Astrocyte of the cerebellum (primary cell): ENCODE data around the gene KBTBD6.
A peak's percentile ranks its signal among the peaks of the same experiment; 100 is the strongest.
"Not testable (repeated sequence)": the region's sequence is repeated elsewhere in the genome, so short reads cannot be mapped to it uniquely, and the experiment has no call there.

ENCODE experiments used
- DNase-seq: peaks from one replicate; pipeline ENCODE4 v3.0.0-alpha.2; 2011; ENCODE audit warnings: low read depth
- H3K4me3 ChIP-seq: 2 replicates; pipeline ENCODE4 v1.5.1; 2011; ENCODE audit warnings: mild to moderate bottlenecking, low read depth, low read length, moderate library complexity
- in situ Hi-C: cut with HindIII; loops from 2 replicates; pipeline ENCODE4 v1.10.0; 2017; ENCODE audit warnings: low sequenced_read_pairs
- TF ChIP-seq, protein P1 (sequence below): IDR thresholded peaks from 2 replicates; pipeline ENCODE4 v1.5.1; 2012; ENCODE audit warnings: low read length, low read depth, moderate library complexity, mild to moderate bottlenecking; ENCODE audit errors: missing control alignments

Gene KBTBD6

DNA sequence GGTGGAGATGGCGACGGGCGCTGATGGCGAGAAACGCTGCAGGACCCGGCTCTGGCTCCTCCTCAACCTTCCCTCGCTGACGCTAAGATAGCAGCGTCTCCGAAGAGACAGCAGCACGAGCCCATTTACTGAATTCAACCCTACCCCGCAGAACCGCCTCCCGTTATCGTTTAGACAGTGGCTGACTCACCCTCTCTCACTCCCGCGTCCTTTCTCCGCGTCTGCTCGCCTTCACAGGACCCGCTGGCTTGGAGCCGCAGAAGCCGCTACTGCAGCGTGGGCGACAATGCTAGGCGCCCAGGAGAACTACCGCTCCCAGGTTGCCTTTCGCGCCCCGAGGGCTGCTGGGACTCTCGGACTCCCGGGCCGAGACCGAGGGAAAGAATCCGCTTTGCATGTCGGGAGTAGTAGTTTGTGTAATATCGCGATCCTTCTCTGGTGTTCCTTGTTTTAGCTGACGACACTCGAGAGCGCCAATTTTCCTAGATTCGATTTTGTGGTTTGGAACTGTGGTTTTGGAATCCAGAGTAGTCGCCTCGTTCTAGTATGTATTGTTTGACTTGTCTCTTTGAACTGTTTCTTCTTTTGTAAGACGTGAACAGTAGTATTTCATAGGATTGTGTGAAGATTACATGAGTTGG lies at the start of gene KBTBD6:
KBTBD6 (minus strand) TSS at position 291 of the 641 bp plus-strand sequence. CDS start 291 bp downstream, outside the sequence.
- peak within 1 kb of the TSS; percentile 61 for H3K4me3 ChIP-seq
- in situ Hi-C loops = no loop called here
- TF ChIP-seq, protein P1, sequence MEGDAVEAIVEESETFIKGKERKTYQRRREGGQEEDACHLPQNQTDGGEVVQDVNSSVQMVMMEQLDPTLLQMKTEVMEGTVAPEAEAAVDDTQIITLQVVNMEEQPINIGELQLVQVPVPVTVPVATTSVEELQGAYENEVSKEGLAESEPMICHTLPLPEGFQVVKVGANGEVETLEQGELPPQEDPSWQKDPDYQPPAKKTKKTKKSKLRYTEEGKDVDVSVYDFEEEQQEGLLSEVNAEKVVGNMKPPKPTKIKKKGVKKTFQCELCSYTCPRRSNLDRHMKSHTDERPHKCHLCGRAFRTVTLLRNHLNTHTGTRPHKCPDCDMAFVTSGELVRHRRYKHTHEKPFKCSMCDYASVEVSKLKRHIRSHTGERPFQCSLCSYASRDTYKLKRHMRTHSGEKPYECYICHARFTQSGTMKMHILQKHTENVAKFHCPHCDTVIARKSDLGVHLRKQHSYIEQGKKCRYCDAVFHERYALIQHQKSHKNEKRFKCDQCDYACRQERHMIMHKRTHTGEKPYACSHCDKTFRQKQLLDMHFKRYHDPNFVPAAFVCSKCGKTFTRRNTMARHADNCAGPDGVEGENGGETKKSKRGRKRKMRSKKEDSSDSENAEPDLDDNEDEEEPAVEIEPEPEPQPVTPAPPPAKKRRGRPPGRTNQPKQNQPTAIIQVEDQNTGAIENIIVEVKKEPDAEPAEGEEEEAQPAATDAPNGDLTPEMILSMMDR = no peak
- DNase-seq = peak; percentile 99

- no peak for DNase-seq
- in situ Hi-C loops = no loop called here
- TF ChIP-seq, protein P1 = no peak
- H3K4me3 ChIP-seq = no peak overlapping the region
Observed at GRCh38 chr13:41182231-41182630, 49.6 kb upstream of the KBTBD6 start.

DNA sequence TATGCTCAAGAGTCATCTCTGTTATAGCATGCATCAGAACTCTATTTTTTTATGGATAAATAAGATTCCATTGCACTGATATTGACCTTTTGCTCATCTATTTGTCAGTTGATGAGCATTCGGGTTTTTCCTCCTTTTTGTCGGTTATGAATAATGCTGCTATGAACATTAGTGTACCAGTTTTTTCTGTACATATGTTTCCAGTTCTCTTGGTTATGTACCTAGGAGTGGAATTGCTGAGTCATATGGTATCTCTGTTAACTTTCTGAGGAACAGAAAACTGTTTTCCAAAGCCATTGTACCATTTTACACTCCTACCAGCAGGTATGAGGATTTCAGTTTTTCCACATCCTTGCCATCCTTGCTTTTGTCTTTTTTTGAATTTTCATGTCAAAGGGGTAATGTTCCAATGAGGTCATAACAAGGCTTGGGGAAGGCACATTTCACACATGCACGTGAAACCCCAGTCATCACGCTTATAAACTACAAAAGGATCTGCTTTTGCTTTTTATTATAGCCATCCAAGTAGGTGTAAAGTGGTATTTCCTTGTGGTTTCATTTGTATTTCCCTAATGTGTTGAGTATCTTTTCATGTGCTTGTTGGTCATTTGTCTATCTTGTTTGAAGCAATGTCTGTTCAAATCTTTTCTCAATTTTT lies 47.1 kb upstream of the KBTBD6 start:
- TF ChIP-seq, protein P1 = no peak
- in situ Hi-C loops = no loop called here
- DNase-seq = no peak
- no peak overlapping the region for H3K4me3 ChIP-seq

DNA sequence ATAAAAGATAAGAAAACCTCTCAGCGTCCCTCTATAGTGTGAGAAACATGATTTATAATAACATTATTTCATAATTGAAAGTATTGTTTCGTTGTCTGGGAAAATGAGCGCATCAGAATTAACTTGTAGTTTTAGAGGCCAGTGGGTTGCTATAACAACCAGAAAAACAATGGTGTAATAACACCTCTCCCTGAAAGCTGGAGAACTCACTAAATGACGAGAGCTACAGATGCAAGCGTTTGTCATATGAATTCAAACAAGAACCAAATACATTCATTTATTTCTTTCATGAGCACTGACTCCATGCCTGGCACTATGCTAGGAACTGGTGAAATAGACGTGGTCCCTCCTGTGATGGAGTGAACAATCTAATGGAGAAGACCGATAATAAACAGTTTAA lies 45.4 kb upstream of the KBTBD6 start:
- TF ChIP-seq, protein P1 = no peak

GRCh38 chr13:41177616-41178015 lies 45.0 kb upstream of the KBTBD6 start:
- TF ChIP-seq, protein P1 = no peak
- in situ Hi-C loops = no loop called here
- no peak for DNase-seq
- H3K4me3 ChIP-seq = no peak overlapping the region

More for the DNA sequence above, 45.4 kb upstream of the KBTBD6 start:
- in situ Hi-C loops = no loop called here
- no peak for DNase-seq
- no peak overlapping the region for H3K4me3 ChIP-seq

DNA sequence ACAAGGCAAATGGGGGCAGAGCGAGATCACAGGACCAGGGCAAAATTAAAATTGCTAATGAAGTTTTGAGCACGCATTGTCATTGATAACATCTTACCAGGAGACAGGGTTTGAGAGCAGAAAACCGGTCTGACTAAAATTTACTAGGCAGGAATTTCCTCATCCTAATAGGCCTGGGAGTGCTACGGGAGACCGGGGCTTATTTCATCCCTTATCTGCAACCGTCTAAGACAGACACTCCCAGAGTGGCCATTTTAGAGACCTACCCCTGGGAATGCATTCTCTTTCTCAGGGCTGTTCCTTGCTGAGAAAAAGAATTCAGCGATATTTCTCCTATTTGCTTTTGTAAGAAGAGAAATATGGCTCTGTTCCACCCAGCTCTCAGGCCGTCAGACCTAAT lies 43.0 kb upstream of the KBTBD6 start:
- DNase-seq, H3K4me3 ChIP-seq, in situ Hi-C loops: not testable (repeated sequence)

DNA sequence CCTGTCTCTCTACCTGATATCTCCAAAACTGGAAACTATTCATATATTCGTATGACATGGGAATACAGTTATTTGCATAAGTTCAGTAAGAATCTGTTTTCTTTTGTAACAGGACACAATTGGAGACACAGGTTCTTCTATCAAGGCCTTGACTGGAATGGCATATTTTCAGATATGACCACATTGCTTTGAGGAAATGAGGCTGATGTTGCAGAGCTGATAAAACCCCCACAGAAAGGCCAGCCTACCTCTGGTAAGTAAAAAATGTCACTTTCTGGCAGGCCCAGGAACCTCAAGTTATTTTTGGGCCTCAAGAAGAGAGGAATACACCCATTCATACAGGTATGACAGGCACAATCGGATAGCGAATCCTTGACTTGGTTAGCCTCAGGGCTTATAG lies 29.5 kb upstream of the KBTBD6 start:
- DNase-seq = no peak
- no peak overlapping the region for H3K4me3 ChIP-seq
- TF ChIP-seq, protein P1 = no peak
- in situ Hi-C loops = no loop called here
